Activated T-cell treated with anti-CD3 and anti-CD28 coated beads, Interleukin-2, amount 50 U/mL, for 4 hours (primary cell): ENCODE data around the gene AARS2. TPM values are rescaled to one million over a fixed set of nuclear protein-coding genes. Genes with fewer than 3 reads are reported as not detected.
A peak's percentile ranks its signal among the peaks of the same experiment; 100 is the strongest.
"Not testable (repeated sequence)": the region's sequence is repeated elsewhere in the genome, so short reads cannot be mapped to it uniquely, and the experiment has no call there.

Source experiments
- ATAC-seq, 2 donors: fragments of 200-7000 bp; cut with Tn5 transposase; one replicate each; pipeline ENCODE4 v1.10.0; 2021
- DNase-seq: peaks from one replicate; pipeline ENCODE4 v3.0.0-alpha.2; 2020
- H3K27me3 Mint-ChIP-seq: one replicate; pipeline ENCODE4 v1.8.0; 2021; ENCODE audit warnings: low read depth, mixed read lengths
- H3K36me3 Mint-ChIP-seq: one replicate; pipeline ENCODE4 v1.8.0; 2022; ENCODE audit warnings: mixed read lengths; ENCODE audit not compliant: insufficient read depth
- H3K4me1 Mint-ChIP-seq: one replicate; pipeline ENCODE4 v1.8.0; 2021; ENCODE audit warnings: low read depth, mixed read lengths
- H3K4me3 Mint-ChIP-seq: one replicate; pipeline ENCODE4 v1.8.0; 2021; ENCODE audit warnings: mild to moderate bottlenecking, moderate library complexity, mixed read lengths
- H3K9me3 Mint-ChIP-seq: one replicate; pipeline ENCODE4 v1.8.0; 2021; ENCODE audit warnings: mixed read lengths
- total RNA-seq, 3 donors: library from RNA; stranded (reverse); gene quantifications; one replicate each; pipeline ENCODE4 v1.2.1, GENCODE V29; 2021

AARS2 gene
- 10 to 100 TPM; 29.4 to 31.5 (median 29.8) TPM for total RNA-seq

DNA sequence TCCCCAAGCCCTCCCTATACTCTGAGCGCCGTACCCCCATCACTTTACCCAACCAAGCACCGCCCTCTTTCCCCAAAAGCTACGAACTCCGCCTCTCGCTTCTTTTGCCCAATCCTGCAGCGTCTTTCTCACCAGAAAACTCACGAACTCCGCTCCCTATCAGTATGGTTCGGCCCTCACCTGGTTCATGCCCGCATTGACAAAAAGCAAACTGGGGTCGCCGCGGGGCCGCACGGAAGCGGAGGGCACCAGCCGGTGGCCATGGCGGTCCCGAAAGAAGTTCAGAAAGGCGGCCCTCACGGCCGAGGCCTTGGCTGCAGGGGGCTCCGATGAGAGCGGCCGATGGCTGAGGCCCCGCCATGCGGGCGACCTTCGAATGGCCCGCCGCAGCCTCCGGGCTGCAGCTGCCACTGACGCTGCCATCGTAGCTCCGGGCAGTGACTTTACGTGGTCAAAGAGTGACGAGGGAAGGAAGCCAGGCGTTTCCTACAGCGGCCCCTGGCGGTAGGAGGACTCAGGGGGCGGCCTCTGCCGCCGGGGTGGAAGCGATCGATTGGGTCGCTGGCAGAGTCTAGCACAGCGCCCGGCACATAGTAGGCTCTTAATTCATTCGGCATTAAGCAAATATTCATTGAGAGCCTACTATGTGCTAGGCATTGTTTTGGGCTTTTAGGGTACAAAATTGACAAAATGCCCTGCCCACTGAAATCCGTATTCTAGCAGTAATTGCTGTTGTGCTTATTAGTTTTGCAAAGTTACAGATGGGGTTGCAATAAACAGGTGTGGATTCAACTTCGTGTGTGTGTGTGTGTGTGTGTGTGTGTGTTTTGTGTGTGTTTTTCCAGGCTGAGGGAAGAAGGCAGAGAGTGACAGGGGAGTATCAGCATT is at the start of gene AARS2:
AARS2 (minus strand) TSS at position 447 of the 888 bp plus-strand sequence; CDS start at position 423, 24 bp downstream.
- peaks cover 27% of the 10 kb centered on the region for H3K36me3 Mint-ChIP-seq
- peaks cover 7% of the 10 kb centered on the region for H3K27me3 Mint-ChIP-seq
- peak; percentile 93 for DNase-seq
- peak; percentile 93 to 99 for ATAC-seq
- H3K4me3 Mint-ChIP-seq = peak within 1 kb of the TSS; percentile 99
- H3K4me1 Mint-ChIP-seq = peaks cover 15% of the 10 kb centered on the region
- H3K9me3 Mint-ChIP-seq = no peaks in the 10 kb centered on the region

DNA sequence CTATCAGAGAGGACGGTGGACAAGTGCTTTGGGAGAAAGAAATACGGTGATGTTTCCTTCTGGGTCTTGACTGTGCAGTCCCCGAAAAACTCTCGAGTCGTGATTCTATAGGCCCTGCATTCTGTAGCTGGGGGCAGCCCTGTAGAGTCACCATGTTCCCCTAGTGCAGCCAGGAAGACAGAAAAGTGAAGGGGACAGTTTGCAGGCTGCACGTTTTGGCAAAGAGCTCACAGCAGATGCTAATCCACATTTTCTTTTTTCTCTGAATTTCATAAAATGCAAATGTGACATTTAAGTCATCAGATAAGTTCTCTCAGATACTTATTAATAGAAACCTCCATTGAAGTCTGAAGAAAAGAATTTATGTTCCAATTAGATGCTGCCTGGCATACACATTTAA is 48.8 kb upstream of the AARS2 start:
- ATAC-seq (no peak), DNase-seq (no peak)
- Mint-ChIP-seq H3K4me1 (no peaks in the 10 kb centered on the region), H3K36me3 (peaks cover 1% of the 10 kb centered on the region), H3K9me3 (no peaks in the 10 kb centered on the region), H3K27me3 (peaks cover 12% of the 10 kb centered on the region), H3K4me3 (no peak overlapping the region)

DNA sequence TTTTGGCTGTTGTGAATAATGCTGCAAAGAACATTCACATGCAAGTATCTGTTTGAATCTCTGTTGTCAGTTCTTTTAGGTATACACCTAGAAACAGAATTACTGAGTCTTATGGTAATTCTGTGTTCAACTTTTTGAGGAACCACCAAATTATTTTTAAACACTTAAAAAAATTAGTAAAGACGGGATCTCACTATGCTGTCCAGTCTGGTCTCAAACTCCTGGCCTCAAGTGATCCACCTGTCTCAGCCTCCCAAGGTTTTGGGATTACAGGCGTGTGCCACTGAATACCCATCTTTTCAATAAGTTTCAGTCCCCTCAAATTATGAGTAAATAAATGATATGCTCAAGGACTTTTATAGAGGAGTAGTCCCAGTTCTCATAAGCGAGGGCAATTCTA is 46.8 kb upstream of the AARS2 start:
- Mint-ChIP-seq H3K4me3 (no peak overlapping the region), H3K9me3 (peaks cover 4% of the 10 kb centered on the region), H3K27me3 (peaks cover 16% of the 10 kb centered on the region), H3K4me1 (no peaks in the 10 kb centered on the region), H3K36me3 (peaks cover 2% of the 10 kb centered on the region)
- DNase-seq (no peak), ATAC-seq (no peak)

DNA sequence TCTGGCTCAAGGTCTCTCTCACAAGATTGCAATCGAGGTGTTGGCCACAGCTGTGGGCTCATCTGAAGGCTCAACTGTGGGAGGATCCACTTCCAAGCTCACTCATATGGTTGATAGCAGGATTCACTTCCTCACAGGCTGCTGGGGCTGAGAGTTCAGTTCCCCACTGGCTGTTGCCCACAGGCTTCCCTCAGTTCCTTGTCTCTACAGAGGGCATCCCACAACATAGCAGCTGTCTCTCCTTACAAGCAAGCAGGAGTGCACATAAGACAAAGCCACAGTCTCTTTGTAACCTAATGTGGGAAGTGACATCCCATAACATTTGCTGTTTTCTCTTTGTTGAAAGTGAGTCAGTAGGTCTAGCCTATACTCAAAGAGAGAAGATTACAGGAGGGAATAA is 43.3 kb upstream of the AARS2 start:
- H3K9me3 Mint-ChIP-seq = peaks cover 4% of the 10 kb centered on the region
- ATAC-seq = no peak
- H3K4me1 Mint-ChIP-seq = no peaks in the 10 kb centered on the region
- no peak overlapping the region for H3K4me3 Mint-ChIP-seq
- peaks cover 2% of the 10 kb centered on the region for H3K36me3 Mint-ChIP-seq
- no peak for DNase-seq
- peaks cover 12% of the 10 kb centered on the region for H3K27me3 Mint-ChIP-seq

DNA sequence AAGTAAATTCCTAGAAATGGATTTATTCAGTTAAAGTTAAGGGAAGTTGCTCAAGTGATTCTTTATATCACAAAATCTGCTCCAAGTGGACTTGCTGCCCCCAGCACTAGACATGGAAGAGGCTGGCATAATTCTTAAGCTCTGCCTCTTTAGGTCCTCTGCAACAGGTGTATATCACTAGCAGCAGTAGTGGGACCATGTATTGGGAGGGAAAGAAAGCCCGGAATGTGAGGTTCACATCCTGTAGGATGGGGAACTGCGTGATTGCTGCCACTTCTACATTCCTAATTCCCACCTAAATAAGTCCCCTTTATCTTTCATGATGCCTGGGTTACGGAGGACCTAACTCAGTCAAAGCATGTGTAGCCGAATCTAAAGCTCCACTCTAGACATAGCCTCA is 42.5 kb upstream of the AARS2 start:
- no peaks in the 10 kb centered on the region for H3K4me1 Mint-ChIP-seq
- peaks cover 4% of the 10 kb centered on the region for H3K9me3 Mint-ChIP-seq
- DNase-seq = no peak
- no peak for ATAC-seq
- H3K4me3 Mint-ChIP-seq = no peak overlapping the region
- peaks cover 12% of the 10 kb centered on the region for H3K27me3 Mint-ChIP-seq
- H3K36me3 Mint-ChIP-seq = peaks cover 2% of the 10 kb centered on the region

DNA sequence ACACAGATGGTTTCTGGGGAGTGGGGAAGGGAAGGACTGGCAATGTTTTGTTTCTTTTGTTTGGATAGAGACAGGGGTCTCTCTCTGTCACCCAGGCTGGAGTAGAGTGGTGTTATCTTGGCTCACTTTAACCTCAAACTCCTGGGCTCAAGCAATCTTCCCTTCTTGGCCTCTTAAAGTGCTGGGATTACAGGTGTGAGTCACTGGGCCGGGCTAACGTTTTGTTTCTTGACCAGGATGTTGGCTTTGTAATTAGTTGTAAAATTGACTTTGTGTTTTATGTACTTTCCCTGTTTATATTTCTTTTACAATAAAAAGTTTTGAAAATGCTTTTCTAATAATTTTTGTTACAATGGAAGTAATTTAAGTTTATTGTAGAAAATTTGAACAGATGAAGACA is 40.2 kb upstream of the AARS2 start:
- ATAC-seq (no peak), DNase-seq (no peak)
- H3K4me1 Mint-ChIP-seq = no peaks in the 10 kb centered on the region
- no peak overlapping the region for H3K4me3 Mint-ChIP-seq
- H3K9me3 Mint-ChIP-seq = peaks cover 4% of the 10 kb centered on the region
- peaks cover 2% of the 10 kb centered on the region for H3K36me3 Mint-ChIP-seq
- peaks cover 7% of the 10 kb centered on the region for H3K27me3 Mint-ChIP-seq

DNA sequence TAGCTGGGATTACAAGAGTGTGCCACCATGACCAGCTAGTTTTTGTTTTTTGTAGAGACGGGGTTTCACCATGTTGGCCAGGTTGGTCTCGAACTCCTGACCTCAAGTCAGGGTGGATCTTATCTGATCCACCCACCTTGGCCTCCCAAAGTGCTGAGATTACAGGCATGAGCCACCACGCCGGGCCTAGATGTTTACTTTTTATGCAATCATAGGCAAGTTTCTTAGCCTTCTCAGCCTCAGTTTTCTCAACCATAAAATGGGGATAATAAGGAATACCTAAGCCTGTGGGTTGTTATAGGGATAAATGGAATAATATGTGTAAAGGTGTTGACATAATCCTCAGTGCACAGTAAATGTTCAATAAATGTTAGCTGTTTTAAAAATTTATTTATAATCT is 39.1 kb upstream of the AARS2 start:
- DNase-seq = no peak
- peaks cover 7% of the 10 kb centered on the region for H3K27me3 Mint-ChIP-seq
- peaks cover 4% of the 10 kb centered on the region for H3K9me3 Mint-ChIP-seq
- H3K4me1 Mint-ChIP-seq = no peaks in the 10 kb centered on the region
- ATAC-seq = no peak
- no peak overlapping the region for H3K4me3 Mint-ChIP-seq
- H3K36me3 Mint-ChIP-seq = peaks cover 2% of the 10 kb centered on the region

DNA sequence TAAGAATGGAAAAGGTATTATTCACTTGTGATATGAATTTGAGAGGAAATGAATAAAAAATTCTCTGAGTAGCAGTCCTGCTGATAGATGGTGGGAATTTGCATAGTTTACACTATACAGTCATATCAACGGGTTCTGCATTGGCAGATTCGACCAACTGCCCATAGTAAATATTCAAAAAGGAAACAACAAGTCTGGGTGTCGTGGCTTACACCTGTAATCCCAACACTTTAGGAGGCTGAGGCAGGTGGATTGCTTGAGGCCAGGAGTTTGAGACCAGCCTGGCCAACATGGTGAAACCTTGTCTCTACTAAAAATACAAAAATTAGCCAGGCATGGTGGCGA is 37.5 kb upstream of the AARS2 start:
- H3K4me1 Mint-ChIP-seq, H3K27me3 Mint-ChIP-seq, DNase-seq, ATAC-seq, H3K4me3 Mint-ChIP-seq, H3K9me3 Mint-ChIP-seq, H3K36me3 Mint-ChIP-seq: not testable (repeated sequence)

DNA sequence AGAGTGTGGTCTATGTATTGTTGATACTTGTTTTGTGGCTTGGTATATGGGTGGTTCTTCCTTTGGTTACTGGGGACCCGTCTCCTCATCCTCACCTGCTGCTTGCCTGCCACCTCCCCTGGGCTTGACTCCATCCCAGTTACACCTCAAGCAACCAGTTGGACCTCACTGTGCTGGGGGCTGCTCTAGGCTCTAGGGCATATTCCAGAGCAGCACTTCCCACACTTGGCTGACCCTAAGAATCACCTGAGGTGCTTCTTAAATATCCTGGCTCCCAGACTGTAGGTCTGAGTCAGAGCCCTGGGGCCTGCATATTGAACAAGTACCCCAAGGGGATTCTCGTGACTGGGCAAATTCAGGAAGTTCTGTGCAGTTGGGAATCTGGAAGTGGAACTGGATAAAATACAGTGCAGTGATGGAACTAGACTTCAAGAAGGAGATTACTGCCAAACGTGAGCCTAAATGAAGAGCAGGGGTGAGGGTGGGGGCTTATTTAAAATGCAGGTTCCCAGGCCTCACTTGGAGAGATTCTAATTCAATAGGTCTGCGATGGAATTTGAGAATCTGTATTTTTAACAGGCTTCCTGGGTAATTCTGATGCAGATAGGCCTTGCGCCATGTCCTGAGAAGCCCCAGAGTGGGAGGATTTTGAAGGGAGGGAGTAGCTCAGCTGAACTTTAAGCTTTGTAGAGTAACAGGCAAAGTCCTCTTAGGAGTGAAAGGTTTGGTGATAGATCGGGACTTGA is 36.9 kb upstream of the AARS2 start:
- Mint-ChIP-seq H3K27me3 (peaks cover 12% of the 10 kb centered on the region), H3K4me1 (no peaks in the 10 kb centered on the region), H3K36me3 (no peaks in the 10 kb centered on the region), H3K9me3 (no peaks in the 10 kb centered on the region), H3K4me3 (no peak overlapping the region)
- no peak for DNase-seq
- ATAC-seq = no peak

DNA sequence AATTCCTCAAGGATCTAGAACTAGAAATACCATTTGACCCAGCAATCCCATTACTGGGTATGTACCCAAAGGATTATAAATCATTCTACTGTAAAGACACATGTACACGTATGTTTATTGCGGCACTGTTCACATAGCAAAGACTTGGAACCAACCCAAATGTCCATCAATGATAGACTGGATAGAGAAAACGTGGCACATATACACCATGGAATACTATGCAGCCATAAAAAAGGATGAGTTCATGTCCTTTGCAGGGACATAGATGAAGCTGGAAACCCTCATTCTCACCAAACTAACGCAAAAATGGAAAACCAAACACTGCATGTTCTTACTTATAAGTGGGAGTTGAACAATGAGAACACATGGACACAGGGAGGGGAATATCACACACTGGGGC is 33.7 kb upstream of the AARS2 start:
- H3K4me3 Mint-ChIP-seq, H3K36me3 Mint-ChIP-seq, ATAC-seq, H3K9me3 Mint-ChIP-seq, DNase-seq, H3K4me1 Mint-ChIP-seq: not testable (repeated sequence)
- peaks cover 43% of the 10 kb centered on the region for H3K27me3 Mint-ChIP-seq

DNA sequence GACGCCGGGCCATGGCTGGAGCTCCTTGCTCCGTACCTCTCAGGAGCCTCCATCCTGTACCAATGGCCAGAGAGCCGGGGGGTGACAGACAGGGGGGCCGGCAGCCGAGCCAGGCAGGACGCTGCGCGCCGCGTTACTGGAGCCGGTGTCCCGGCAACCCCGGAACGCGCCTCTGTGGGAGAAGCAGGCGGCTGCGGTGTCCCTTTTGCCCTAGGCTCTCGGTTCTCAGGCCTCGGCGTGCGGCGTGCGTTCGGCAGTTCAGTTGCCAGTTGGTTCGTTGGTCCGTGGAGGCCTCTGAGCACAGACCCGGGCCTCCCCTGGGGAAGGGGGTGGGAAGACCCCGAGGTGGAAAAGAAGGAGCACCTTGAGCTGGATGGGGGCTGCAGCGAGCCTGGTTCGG is 29.3 kb upstream of the AARS2 start, which contains the start of gene SPATS1:
SPATS1 (plus strand) TSS at position 162 of the 400 bp plus-strand sequence. CDS start 446 bp downstream, outside the sequence.
- no peaks in the 10 kb centered on the region for H3K36me3 Mint-ChIP-seq
- H3K4me3 Mint-ChIP-seq = no peak within 1 kb of the TSS
- H3K27me3 Mint-ChIP-seq = peaks cover 57% of the 10 kb centered on the region

DNA sequence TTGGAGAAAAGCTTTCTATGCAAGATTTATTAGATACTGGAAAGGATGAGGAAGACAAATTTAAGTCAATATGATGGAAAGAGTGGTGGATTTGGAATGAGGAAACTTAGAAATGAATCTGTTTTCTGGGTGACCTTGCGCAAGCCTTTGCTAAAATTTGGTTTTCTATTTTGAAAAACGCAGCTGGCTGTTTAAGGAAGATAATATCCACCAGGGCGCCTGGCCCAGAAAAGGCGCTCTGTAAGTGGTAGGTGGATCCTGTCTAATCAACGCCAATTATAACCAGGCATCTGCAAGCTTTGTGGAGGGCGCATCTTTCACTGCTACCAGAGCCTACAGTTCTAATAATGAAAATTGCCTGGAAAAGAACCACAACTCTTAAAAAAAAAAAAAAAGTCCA is 28.9 kb upstream of the AARS2 start:
- DNase-seq (no peak), ATAC-seq (no peak)
- H3K27me3 Mint-ChIP-seq = peaks cover 56% of the 10 kb centered on the region
- no peaks in the 10 kb centered on the region for H3K4me1 Mint-ChIP-seq
- H3K4me3 Mint-ChIP-seq = no peak overlapping the region
- no peaks in the 10 kb centered on the region for H3K36me3 Mint-ChIP-seq
- H3K9me3 Mint-ChIP-seq = no peaks in the 10 kb centered on the region

More for the DNA sequence above, 29.3 kb upstream of the AARS2 start, which contains the start of gene SPATS1:
- DNase-seq (no peak), ATAC-seq (no peak)
- Mint-ChIP-seq H3K4me1 (no peaks in the 10 kb centered on the region), H3K9me3 (no peaks in the 10 kb centered on the region)

DNA sequence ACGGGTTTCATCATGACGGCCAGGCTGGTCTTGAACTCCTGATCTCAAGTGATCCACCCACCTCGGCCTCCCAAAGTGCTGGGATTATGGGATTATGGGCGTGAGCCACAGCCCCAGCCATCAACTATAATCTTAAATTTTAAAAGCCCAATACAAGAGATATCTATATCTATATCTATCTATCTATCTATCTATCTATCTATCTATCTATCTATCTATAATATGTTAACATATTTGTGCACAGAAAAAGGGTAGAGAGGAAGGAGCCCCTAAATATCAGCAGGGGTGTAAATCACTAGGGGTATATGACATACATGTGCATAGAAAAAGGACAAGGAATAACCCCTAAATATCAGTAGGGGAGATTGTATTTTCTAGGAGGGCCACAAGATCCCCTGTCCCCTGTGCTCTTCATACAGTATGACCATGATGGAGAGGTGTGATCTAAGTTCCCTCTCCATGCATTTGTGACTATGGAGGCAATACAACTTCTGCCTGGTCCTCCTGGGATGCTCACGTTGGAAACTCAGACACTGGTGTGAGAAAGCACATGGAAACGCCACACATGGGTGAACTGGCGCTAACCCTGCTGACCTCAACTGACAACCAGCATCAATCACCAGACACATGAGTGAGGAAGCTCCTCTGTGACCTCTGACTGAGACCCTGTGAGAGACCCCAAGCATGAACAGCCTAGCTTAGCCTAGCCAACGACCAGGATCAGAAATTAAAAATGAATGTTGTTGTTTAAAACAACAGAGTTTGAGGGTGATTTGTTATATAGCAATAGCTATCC is 28.1 kb upstream of the AARS2 start:
- ATAC-seq (no peak), DNase-seq (no peak)
- H3K9me3 Mint-ChIP-seq = no peaks in the 10 kb centered on the region
- H3K27me3 Mint-ChIP-seq = peaks cover 49% of the 10 kb centered on the region
- no peaks in the 10 kb centered on the region for H3K4me1 Mint-ChIP-seq
- H3K36me3 Mint-ChIP-seq = no peaks in the 10 kb centered on the region
- no peak overlapping the region for H3K4me3 Mint-ChIP-seq
